H1 (cell line): Measurements from ENCODE around the gene CHST2. TPM values are rescaled to one million over a fixed set of nuclear protein-coding genes. Genes with fewer than 3 reads are reported as not detected.

Source experiments
- CTCF ChIA-PET: fragments of 300-600 bp; sonication (Branson Sonifier 250); formaldehyde crosslinking; loops from one replicate; lab custom pipeline; 2021; ENCODE audit not compliant: partially characterized antibody; lab: Charles Lee
- POLR2A ChIA-PET: fragments of 300-600 bp; sonication (Branson Sonifier 250); formaldehyde crosslinking; loops from one replicate; lab custom pipeline; 2021; ENCODE audit warnings: inconsistent platforms; ENCODE audit not compliant: partially characterized antibody; lab: Charles Lee
- DNase-seq, 2 experiments: peaks; one replicate each; pipeline versions ENCODE4 v3.0.0 to v3.0.0-alpha.2; 2010 to 2022; ENCODE audit warnings: low spot score in 2 of 2, low read depth in 1 of 2, mixed read lengths in 1 of 2
- FAIRE-seq: peaks from 2 replicates; lab custom pipeline; 2011; peaks lifted over from hg19 to GRCh38; lab: Jason Lieb, UNC
- H2AFZ ChIP-seq: 2 replicates; pipeline ENCODE4 v1.8.1; 2012; ENCODE audit warnings: low read length, inconsistent platforms
- H2AK5ac ChIP-seq: 2 replicates; pipeline ENCODE4 v1.6.1; 2013; ENCODE audit warnings: low read depth, low read length
- H2BK120ac ChIP-seq: replicated peaks from 2 replicates; pipeline ENCODE3; 2013; ENCODE audit warnings: low read depth, low read length, inconsistent platforms
- H2BK12ac ChIP-seq: 2 replicates; pipeline ENCODE4 v1.6.1; 2013; ENCODE audit warnings: low read depth, low read length
- H2BK15ac ChIP-seq: 2 replicates; pipeline ENCODE4 v1.6.1; 2013; ENCODE audit warnings: low read length
- H2BK20ac ChIP-seq: 2 replicates; pipeline ENCODE4 v1.6.1; 2013; ENCODE audit warnings: low read length
- H2BK5ac ChIP-seq: 2 replicates; pipeline ENCODE4 v1.6.1; 2013; ENCODE audit warnings: low read depth, low read length
- H3K14ac ChIP-seq: 2 replicates; pipeline ENCODE4 v1.6.1; 2013; ENCODE audit warnings: inconsistent platforms; ENCODE audit not compliant: insufficient read length
- H3K18ac ChIP-seq: 2 replicates; pipeline ENCODE4 v1.6.1; 2013; ENCODE audit warnings: low read length; ENCODE audit errors: extremely low read depth
- H3K23ac ChIP-seq: 2 replicates; pipeline ENCODE4 v1.6.1; 2013; ENCODE audit warnings: inconsistent platforms; ENCODE audit not compliant: insufficient read length
- H3K23me2 ChIP-seq: 2 replicates; pipeline ENCODE4 v1.6.1; 2013; ENCODE audit warnings: low read depth, low read length
- H3K27ac ChIP-seq: 2 replicates; pipeline ENCODE4 v1.6.1; 2011; ENCODE audit warnings: low read depth, low read length, inconsistent platforms
- H3K27me3 ChIP-seq, 4 experiments: replicated peaks in 1 of 4; 1 replicate in 1 of 4; 2 replicates in 3 of 4; pipeline versions ENCODE4 v1.6.1 to v1.8.1; 2011 to 2013; ENCODE audit warnings: low read length in 3 of 4, mild to moderate bottlenecking in 3 of 4, inconsistent platforms in 2 of 4, mixed read lengths in 2 of 4, moderate library complexity in 1 of 4; ENCODE audit not compliant: control insufficient read depth in 3 of 4, insufficient read depth in 3 of 4; ENCODE audit errors: extremely low read depth in 1 of 4
- H3K36me3 ChIP-seq, 4 experiments: 2 replicates each; pipeline versions ENCODE4 v1.6.1 to v1.8.1; 2011 to 2013; ENCODE audit warnings: mild to moderate bottlenecking in 4 of 4, low read length in 3 of 4, moderate library complexity in 2 of 4, control low read depth in 1 of 4, inconsistent platforms in 1 of 4; ENCODE audit not compliant: insufficient read depth in 4 of 4, control insufficient read depth in 2 of 4
- H3K4ac ChIP-seq: replicated peaks from 2 replicates; pipeline ENCODE3; 2013; ENCODE audit warnings: low read length, low read depth, mixed read lengths, inconsistent platforms; ENCODE audit not compliant: insufficient read length
- H3K4me1 ChIP-seq, 4 experiments: replicated peaks in 1 of 4; 1 replicate in 1 of 4; 2 replicates in 3 of 4; pipeline versions ENCODE4 v1.6.1 to v1.8.1; 2011 to 2013; ENCODE audit warnings: low read length in 3 of 4, inconsistent platforms in 2 of 4, mixed read lengths in 1 of 4; ENCODE audit not compliant: insufficient read depth in 4 of 4, control insufficient read depth in 3 of 4
- H3K4me2 ChIP-seq, 2 experiments: 2 replicates each; pipeline versions ENCODE4 v1.6.1 to v1.8.1; 2011 to 2013; ENCODE audit warnings: low read depth in 2 of 2, low read length in 2 of 2, control low read depth in 1 of 2, inconsistent platforms in 1 of 2, mild to moderate bottlenecking in 1 of 2; ENCODE audit not compliant: insufficient read depth in 1 of 2
- H3K4me3 ChIP-seq, 4 experiments: fragments of 200-600, 300-600 bp in 1 of 4; sonication (generic), shearing (Covaris generic), sonication (Bioruptor Twin) in 1 of 4; 2 replicates each; pipeline versions ENCODE4 v1.5.1 to v1.8.1; 2011 to 2016; ENCODE audit warnings: low read length in 4 of 4, low read depth in 3 of 4, control low read depth in 2 of 4, inconsistent platforms in 2 of 4, mild to moderate bottlenecking in 2 of 4, mixed read lengths in 1 of 4, moderate library complexity in 1 of 4; ENCODE audit not compliant: insufficient read depth in 2 of 4; ENCODE audit errors: extremely low read depth in 1 of 4
- H3K56ac ChIP-seq: replicated peaks from 2 replicates; pipeline ENCODE3; 2013; ENCODE audit warnings: low read depth, mild to moderate bottlenecking, mixed read lengths, low read length, inconsistent platforms; ENCODE audit not compliant: insufficient read length
- H3K79me1 ChIP-seq: 2 replicates; pipeline ENCODE4 v1.6.1; 2013; ENCODE audit warnings: low read depth, low read length, control low read depth
- H3K79me2 ChIP-seq, 2 experiments: 2 replicates each; pipeline versions ENCODE4 v1.6.1 to v1.8.1; 2012 to 2013; ENCODE audit warnings: low read length in 2 of 2, mild to moderate bottlenecking in 2 of 2, inconsistent platforms in 1 of 2; ENCODE audit not compliant: insufficient read depth in 2 of 2, control insufficient read depth in 1 of 2
- H3K9ac ChIP-seq, 4 experiments: replicated peaks in 1 of 4; 1 replicate in 1 of 4; 2 replicates in 3 of 4; pipeline versions ENCODE4 v1.6.1 to v1.8.1; 2011 to 2013; ENCODE audit warnings: low read depth in 3 of 4, low read length in 3 of 4, control low read depth in 2 of 4, mild to moderate bottlenecking in 2 of 4, moderate library complexity in 2 of 4, inconsistent platforms in 1 of 4; ENCODE audit errors: extremely low read depth in 1 of 4
- H3K9me3 ChIP-seq, 2 experiments: 2 replicates each; pipeline versions ENCODE4 v1.6.1 to v1.8.1; 2012 to 2013; ENCODE audit warnings: mild to moderate bottlenecking in 2 of 2, moderate library complexity in 2 of 2, control low read depth in 1 of 2, inconsistent platforms in 1 of 2, low read depth in 1 of 2, low read length in 1 of 2, mixed read lengths in 1 of 2; ENCODE audit not compliant: insufficient read depth in 2 of 2
- H4K20me1 ChIP-seq, 2 experiments: replicated peaks in 1 of 2; 2 replicates each; pipeline versions ENCODE3 to v1.8.1; 2011 to 2013; ENCODE audit warnings: inconsistent platforms in 2 of 2, low read length in 2 of 2, mild to moderate bottlenecking in 1 of 2; ENCODE audit not compliant: insufficient read depth in 2 of 2, control insufficient read depth in 1 of 2
- H4K5ac ChIP-seq: 2 replicates; pipeline ENCODE4 v1.6.1; 2013; ENCODE audit warnings: low read length, low read depth, mixed read lengths, inconsistent platforms; ENCODE audit not compliant: insufficient read length
- H4K8ac ChIP-seq: 2 replicates; pipeline ENCODE4 v1.8.0; 2013; ENCODE audit warnings: mild to moderate bottlenecking, moderate library complexity, low read length, inconsistent platforms; ENCODE audit not compliant: insufficient read depth; ENCODE audit errors: extremely low read depth
- H4K91ac ChIP-seq: replicated peaks from 2 replicates; pipeline ENCODE3; 2013; ENCODE audit warnings: low read length, mixed read lengths, inconsistent platforms; ENCODE audit not compliant: insufficient read length
- GABPA ChIP-seq: IDR thresholded peaks from 2 replicates; pipeline ENCODE4 v1.6.1; 2011; ENCODE audit warnings: mild to moderate bottlenecking, low read length, moderate library complexity, borderline replicate concordance; ENCODE audit not compliant: insufficient read depth
- WGBS, 2 experiments: shearing (Covaris generic) in 1 of 2; methylation state at CpG; one replicate each; pipeline versions ENCODE4 v1.1.6 to v1.1.7; 2013 to 2015; ENCODE audit warnings: low lambda C conversion rate in 2 of 2, mixed read lengths in 2 of 2, inconsistent platforms in 1 of 2, low coverage in 1 of 2, missing lambda C conversion rate in 1 of 2; ENCODE audit not compliant: insufficient replicate concordance in 2 of 2, insufficient coverage in 1 of 2, insufficient read length in 1 of 2; ENCODE audit errors: extremely low coverage in 1 of 2, missing lambda C conversion rate in 1 of 2; 5-methylcytosine and 5-hydroxymethylcytosine counted together
- polyA plus RNA-seq, 7 experiments: library from polyadenylated mRNA; depleted of rRNA in 3 of 7; stranded (reverse) in 5 of 7; unstranded in 2 of 7; fragments of >200 nt in 5 of 7; fragments of 200-250 nt in 2 of 7; gene quantifications; 1 replicate in 5 of 7; 2 replicates in 1 of 7; 4 replicates in 1 of 7; pipeline versions ENCODE4 v1.2.1 to v1.2.3, GENCODE V29; 2011 to 2013; ENCODE audit warnings: missing spikeins in 2 of 7, mixed read lengths in 2 of 7
- total RNA-seq: library from RNA; stranded (reverse); fragmentation: NEBNext Ultra II Directional; extraction: Animal tissue kit (Norgen Biotek cat#: 25700); gene quantifications from 2 replicates; pipeline ENCODE4 v1.2.1, GENCODE V29; 2021

CHST2 gene
- total and polyA plus RNA-seq, 2 of the 8 experiments (the other 6 are each of a cell fraction or from before 2014, with no cell fraction given) = 3.2 to 15.1 TPM

GRCh38 chr3:143152043-143152442, 32.5 kb downstream of the CHST2 start:
- H3K23ac ChIP-seq = no peak overlapping the region
- no peaks in the 10 kb centered on the region for H3K9me3 ChIP-seq
- H3K56ac ChIP-seq = no peak overlapping the region
- H3K4me1 ChIP-seq = no peaks in the 10 kb centered on the region
- no peak overlapping the region for H3K14ac ChIP-seq
- H2AFZ ChIP-seq = no peak overlapping the region
- no peak overlapping the region for H2BK5ac ChIP-seq
- no peak overlapping the region for H3K4ac ChIP-seq
- H2BK120ac ChIP-seq = no peak overlapping the region
- H2BK12ac ChIP-seq = no peak overlapping the region
- no peak overlapping the region for H4K91ac ChIP-seq
- no peak for FAIRE-seq
- H3K18ac ChIP-seq = no peak overlapping the region
- H3K23me2 ChIP-seq = no peaks in the 10 kb centered on the region
- no peaks in the 10 kb centered on the region for H3K79me1 ChIP-seq
- no peaks in the 10 kb centered on the region for H3K79me2 ChIP-seq
- no peaks in the 10 kb centered on the region for H3K36me3 ChIP-seq
- CTCF ChIA-PET = interaction anchor here (1.0 kb wide), 1 partner anchor 214 kb away, joined by 3 read pairs; no protein-coding TSS in a partner anchor
- WGBS, 2 experiments = 92% methylated on average over 5 of the region's 5 CpGs; no CpG with 5 or more reads in 1 of the 2 experiments
- no peak overlapping the region for H3K4me3 ChIP-seq
- no peak for DNase-seq
- H3K4me2 ChIP-seq = no peak overlapping the region
- no peak overlapping the region for H2BK15ac ChIP-seq
- H3K9ac ChIP-seq = no peak overlapping the region
- POLR2A ChIA-PET = no interaction called here
- no peak overlapping the region for H2BK20ac ChIP-seq
- no peak overlapping the region for H2AK5ac ChIP-seq
- H3K27ac ChIP-seq = no peak overlapping the region
- H4K8ac ChIP-seq = no peak overlapping the region
- H4K20me1 ChIP-seq = no peaks in the 10 kb centered on the region
- no peak overlapping the region for H4K5ac ChIP-seq
- no peaks in the 10 kb centered on the region for H3K27me3 ChIP-seq
- no peak for TF ChIP-seq GABPA
